HUES48 (cell line): Measurements from ENCODE around the gene MAPKAP1.
A peak's percentile ranks its signal among the peaks of the same experiment; 100 is the strongest.

Experiments used
- H3K27ac ChIP-seq: one replicate; pipeline ENCODE4 v1.7.0; 2013; ENCODE audit warnings: low read depth, low read length, inconsistent platforms
- H3K27me3 ChIP-seq: 2 replicates; pipeline ENCODE4 v1.6.1; 2013; ENCODE audit warnings: mild to moderate bottlenecking, low read length; ENCODE audit not compliant: control insufficient read depth, insufficient read depth
- H3K36me3 ChIP-seq: 2 replicates; pipeline ENCODE4 v1.6.1; 2013; ENCODE audit warnings: low read length; ENCODE audit not compliant: control insufficient read depth, insufficient read depth
- H3K4me1 ChIP-seq: 2 replicates; pipeline ENCODE4 v1.6.1; 2013; ENCODE audit warnings: mild to moderate bottlenecking, low read length; ENCODE audit not compliant: control insufficient read depth, insufficient read depth
- H3K4me3 ChIP-seq: 2 replicates; pipeline ENCODE4 v1.5.1; 2013; ENCODE audit warnings: mild to moderate bottlenecking, low read depth, low read length
- H3K9ac ChIP-seq: 2 replicates; pipeline ENCODE4 v1.6.1; 2013; ENCODE audit warnings: mild to moderate bottlenecking, low read depth, low read length, moderate library complexity
- H3K9me3 ChIP-seq: 2 replicates; pipeline ENCODE4 v1.6.1; 2013; ENCODE audit warnings: low read length; ENCODE audit not compliant: control insufficient read depth, insufficient read depth

The MAPKAP1 gene

DNA sequence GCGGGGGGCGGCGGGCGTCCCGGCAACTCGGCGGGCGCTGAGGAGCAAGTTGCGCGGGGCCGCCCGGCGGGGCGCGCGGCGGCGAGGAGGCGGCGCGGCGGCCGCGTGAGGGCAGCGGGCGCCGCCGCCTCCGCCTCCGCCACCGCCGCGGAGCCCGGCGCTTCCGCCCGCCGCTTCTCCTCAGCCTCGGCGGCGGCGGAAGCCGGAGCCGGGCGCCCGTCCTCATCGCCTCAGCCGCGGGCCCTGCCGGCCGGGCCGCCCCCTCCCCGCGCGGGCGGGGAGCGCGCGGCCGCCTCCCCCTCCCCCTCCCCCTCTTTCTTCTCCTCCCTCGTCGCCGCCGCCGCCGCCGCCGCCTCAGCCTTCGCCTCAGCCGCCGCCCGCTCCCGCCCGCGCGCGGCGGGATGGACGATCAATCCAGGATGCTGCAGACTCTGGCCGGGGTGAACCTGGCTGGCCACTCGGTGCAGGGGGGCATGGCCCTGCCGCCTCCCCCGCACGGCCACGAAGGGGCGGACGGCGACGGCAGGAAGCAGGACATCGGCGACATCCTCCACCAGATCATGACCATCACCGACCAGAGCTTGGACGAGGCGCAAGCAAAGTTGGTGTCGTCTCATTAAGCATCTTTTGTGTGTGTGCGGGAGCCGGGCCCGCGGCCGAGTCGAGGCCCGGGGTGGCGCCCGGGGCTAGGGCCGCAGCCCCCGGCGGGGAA lies 40.2 kb upstream of the MAPKAP1 start, which contains the start of gene PBX3:
Gene PBX3 (plus strand): TSS at position 321 of the 712 bp plus-strand sequence.
- Histone ChIP-seq H3K27ac (peak within 1 kb of the TSS; percentile 94), H3K9me3 (no peaks in the 10 kb centered on the region), H3K27me3 (no peaks in the 10 kb centered on the region), H3K36me3 (peaks cover 17% of the 10 kb centered on the region), H3K9ac (peak within 1 kb of the TSS; percentile 65), H3K4me3 (peak within 1 kb of the TSS; percentile 82), H3K4me1 (peaks cover 44% of the 10 kb centered on the region)

GRCh38 chr9:125746774-125747052 lies 39.7 kb upstream of the MAPKAP1 start:
- H3K9ac ChIP-seq = no peak overlapping the region
- peak overlapping the region; percentile 94 for H3K27ac ChIP-seq
- H3K4me3 ChIP-seq = peak overlapping the region; percentile 57; the same call in 1 of the 2 replicates

DNA sequence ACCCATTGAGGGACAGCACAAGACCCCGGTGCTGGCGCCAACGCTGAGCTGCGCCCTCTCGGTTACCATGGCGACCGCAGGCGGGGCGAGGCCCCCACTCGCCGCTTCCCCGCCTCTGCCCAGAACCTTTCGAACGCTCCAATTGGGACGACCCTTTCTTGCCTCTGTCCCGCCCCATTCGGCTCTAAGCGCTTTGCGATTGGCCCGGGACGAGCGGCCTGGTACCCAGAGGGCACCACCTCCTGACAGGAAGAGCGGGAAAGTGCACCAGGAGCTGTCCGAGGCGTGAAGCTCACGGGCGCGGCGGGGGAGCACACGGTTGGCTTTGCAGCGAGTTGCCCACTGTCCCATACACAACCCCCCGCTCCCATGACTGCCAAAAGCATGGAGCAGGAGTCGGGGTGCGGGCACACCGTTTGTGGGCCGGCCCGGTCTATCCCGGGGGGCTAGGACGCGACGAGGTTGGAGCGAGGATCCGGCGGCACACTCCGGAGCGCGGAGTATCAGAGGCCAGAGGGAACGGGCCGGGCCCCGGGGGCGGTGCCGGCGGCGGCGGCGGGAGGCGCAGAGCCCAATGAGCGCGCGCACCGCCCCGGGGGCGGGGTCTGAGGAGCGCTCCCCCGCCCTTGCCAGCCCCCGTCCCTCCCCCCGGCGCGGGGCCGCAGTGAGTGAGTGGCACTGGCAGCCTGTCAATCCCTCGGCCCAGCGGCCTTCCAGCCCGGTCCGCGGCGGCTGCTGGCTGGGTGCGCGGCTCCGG lies 39.2 kb upstream of the MAPKAP1 start:
- peak overlapping the region; percentile 58; the same call in 1 of the 2 replicates for H3K9ac ChIP-seq
- no peaks in the 10 kb centered on the region for H3K27me3 ChIP-seq
- peak overlapping the region; percentile 57 for H3K4me3 ChIP-seq
- peaks cover 34% of the 10 kb centered on the region for H3K4me1 ChIP-seq
- no peaks in the 10 kb centered on the region for H3K9me3 ChIP-seq
- peak overlapping the region; percentile 94 for H3K27ac ChIP-seq
- H3K36me3 ChIP-seq = peaks cover 13% of the 10 kb centered on the region

More at GRCh38 chr9:125746774-125747052, 39.7 kb upstream of the MAPKAP1 start:
- Histone ChIP-seq H3K4me1 (peaks cover 39% of the 10 kb centered on the region), H3K9me3 (no peaks in the 10 kb centered on the region), H3K27me3 (no peaks in the 10 kb centered on the region), H3K36me3 (peaks cover 17% of the 10 kb centered on the region)

DNA sequence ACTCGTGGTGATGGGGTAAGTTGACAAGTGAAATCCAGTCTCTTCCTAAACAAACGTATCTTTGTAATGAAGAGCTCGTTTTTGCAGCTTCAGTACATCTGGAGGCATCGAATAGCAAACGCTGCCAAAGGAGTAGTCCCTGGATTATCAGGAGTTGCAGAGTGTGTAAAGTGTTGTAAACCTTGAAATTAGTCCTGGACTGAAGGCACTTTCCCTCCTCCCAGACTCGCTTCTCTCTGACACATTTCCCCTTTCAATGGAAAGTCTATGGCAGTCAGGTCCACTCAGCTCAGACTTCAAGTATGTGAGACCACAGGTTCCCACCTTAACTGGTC lies 38.6 kb upstream of the MAPKAP1 start:
- Histone ChIP-seq H3K9ac (no peak overlapping the region), H3K9me3 (no peaks in the 10 kb centered on the region), H3K36me3 (peaks cover 11% of the 10 kb centered on the region; the same call in 1 of the 2 replicates), H3K27ac (no peak overlapping the region), H3K27me3 (no peaks in the 10 kb centered on the region), H3K4me3 (peak overlapping the region; percentile 47), H3K4me1 (peaks cover 29% of the 10 kb centered on the region)

DNA sequence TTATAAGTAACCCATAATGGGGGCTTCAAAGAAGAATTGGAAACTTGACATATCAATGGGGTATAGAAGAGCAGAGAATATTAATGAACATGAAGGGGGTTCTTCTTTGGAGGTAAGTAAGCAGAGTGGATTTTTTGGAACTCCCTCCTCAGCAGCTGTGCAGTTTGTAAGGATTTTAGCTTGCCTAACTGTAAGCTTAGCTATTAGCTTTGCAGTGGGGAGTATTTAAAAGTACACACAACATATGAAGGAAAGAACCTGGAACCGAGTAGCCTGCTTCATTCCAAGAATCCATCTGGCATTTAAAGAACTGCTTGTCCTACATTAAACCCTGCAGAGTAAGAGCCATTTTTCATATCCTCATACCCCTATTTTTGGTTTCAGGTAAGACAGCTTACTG lies 38.0 kb upstream of the MAPKAP1 start:
- Histone ChIP-seq H3K36me3 (peaks cover 11% of the 10 kb centered on the region; the same call in 1 of the 2 replicates), H3K9me3 (no peaks in the 10 kb centered on the region), H3K27me3 (no peaks in the 10 kb centered on the region), H3K4me1 (peaks cover 22% of the 10 kb centered on the region), H3K9ac (no peak overlapping the region), H3K27ac (no peak overlapping the region), H3K4me3 (no peak overlapping the region; the same call in 1 of the 2 replicates)

DNA sequence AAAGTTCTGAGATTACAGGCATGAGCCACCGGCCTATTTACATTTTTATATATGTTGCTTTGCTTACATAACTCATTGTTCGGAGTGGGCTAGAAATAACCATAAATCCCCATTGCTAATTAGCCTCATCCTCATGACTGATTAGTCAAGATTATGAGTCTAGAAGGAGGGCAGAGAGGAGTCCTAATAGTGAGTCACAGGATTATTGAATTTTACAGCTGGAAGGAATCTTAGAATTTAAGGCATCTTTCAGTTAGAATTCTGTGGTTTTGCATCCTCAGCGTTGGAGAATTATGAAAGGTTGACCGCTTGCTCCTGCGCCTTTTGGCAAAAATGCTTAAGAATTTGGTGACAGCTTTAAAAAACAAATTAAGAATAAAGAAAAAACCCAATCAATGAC lies 37.6 kb upstream of the MAPKAP1 start:
- Histone ChIP-seq H3K9me3 (no peaks in the 10 kb centered on the region), H3K4me3 (no peak overlapping the region), H3K27me3 (no peaks in the 10 kb centered on the region), H3K9ac (no peak overlapping the region), H3K36me3 (peaks cover 7% of the 10 kb centered on the region; the same call in 1 of the 2 replicates), H3K4me1 (peaks cover 18% of the 10 kb centered on the region), H3K27ac (no peak overlapping the region)

DNA sequence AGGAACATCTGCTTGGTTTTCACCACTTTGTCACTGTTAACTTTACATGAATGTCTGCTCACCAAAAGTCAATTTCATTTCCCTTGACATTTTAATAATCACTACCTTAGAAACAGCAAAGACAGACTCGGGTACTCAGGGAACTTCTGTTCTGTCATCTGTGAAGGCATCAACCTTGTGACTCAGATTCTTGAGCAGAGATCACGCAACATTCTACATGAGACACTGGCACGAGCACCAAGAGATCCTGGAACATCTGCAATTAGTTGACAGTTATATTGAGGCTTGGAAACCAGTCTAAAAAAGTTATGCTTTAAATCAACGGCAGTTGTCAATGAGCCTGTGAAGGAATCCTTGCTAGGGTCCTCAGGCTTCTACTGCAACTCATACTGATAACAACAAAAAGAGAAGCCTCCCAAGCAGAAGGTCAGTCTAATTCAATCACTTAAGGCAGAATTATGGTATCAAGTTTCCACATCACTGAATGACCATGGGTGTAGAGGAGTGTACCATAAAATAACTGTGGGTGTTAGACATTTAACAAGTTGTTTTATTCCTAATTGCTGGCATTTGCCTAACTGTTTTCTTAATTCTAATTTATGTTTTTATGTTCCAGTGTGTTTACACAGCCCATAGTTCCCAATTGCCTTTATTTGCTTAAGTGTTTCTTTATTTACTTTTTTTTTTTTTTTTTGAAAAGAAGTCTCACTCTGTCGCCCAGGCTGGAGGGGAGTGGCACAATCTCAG lies 36.8 kb upstream of the MAPKAP1 start:
- Histone ChIP-seq H3K27me3 (no peaks in the 10 kb centered on the region), H3K4me1 (peaks cover 11% of the 10 kb centered on the region), H3K9me3 (no peaks in the 10 kb centered on the region), H3K36me3 (peaks cover under 1% of the 10 kb centered on the region; the same call in 1 of the 2 replicates), H3K9ac (no peak overlapping the region), H3K4me3 (no peak overlapping the region), H3K27ac (no peak overlapping the region)

GRCh38 chr9:125742657-125743056 lies 35.6 kb upstream of the MAPKAP1 start:
- H3K9me3 ChIP-seq = no peaks in the 10 kb centered on the region
- peaks cover 10% of the 10 kb centered on the region for H3K4me1 ChIP-seq
- H3K27me3 ChIP-seq = no peaks in the 10 kb centered on the region
- no peak overlapping the region for H3K4me3 ChIP-seq
- no peaks in the 10 kb centered on the region for H3K36me3 ChIP-seq
- H3K27ac ChIP-seq = no peak overlapping the region
- no peak overlapping the region for H3K9ac ChIP-seq

GRCh38 chr9:125739436-125739835 lies 32.4 kb upstream of the MAPKAP1 start:
- no peaks in the 10 kb centered on the region for H3K4me1 ChIP-seq
- no peaks in the 10 kb centered on the region for H3K36me3 ChIP-seq
- no peaks in the 10 kb centered on the region for H3K9me3 ChIP-seq
- H3K27ac ChIP-seq = no peak overlapping the region
- no peak overlapping the region for H3K4me3 ChIP-seq
- H3K27me3 ChIP-seq = no peaks in the 10 kb centered on the region
- no peak overlapping the region for H3K9ac ChIP-seq

DNA sequence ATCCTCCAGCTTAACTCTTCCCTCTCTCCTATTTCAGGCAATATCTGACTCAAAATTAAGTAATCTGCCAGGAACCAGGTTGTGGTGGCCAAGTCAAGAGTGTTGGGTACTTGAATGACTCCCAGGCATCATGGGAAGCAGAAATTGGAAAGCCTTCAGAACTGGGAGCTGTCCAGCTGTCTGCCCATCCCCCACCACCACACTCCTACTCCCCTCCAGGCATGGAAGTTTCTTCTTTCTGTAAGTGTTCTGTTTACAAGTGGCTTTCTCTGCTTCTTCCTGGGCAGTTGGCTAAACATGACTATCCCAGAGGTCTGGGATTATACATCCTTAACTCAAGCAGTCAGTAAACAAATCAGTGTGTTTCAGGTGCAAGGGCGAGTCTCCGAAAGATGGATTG lies 25.6 kb upstream of the MAPKAP1 start:
- Histone ChIP-seq H3K9ac (no peak overlapping the region), H3K36me3 (no peaks in the 10 kb centered on the region), H3K27me3 (no peaks in the 10 kb centered on the region), H3K27ac (no peak overlapping the region), H3K9me3 (no peaks in the 10 kb centered on the region), H3K4me1 (peaks cover 7% of the 10 kb centered on the region), H3K4me3 (no peak overlapping the region)

- peaks cover 10% of the 10 kb centered on the region for H3K4me1 ChIP-seq
- no peaks in the 10 kb centered on the region for H3K36me3 ChIP-seq
- no peak overlapping the region for H3K9ac ChIP-seq
- H3K27ac ChIP-seq = no peak overlapping the region
- no peaks in the 10 kb centered on the region for H3K9me3 ChIP-seq
- no peaks in the 10 kb centered on the region for H3K27me3 ChIP-seq
- H3K4me3 ChIP-seq = no peak overlapping the region
Measured at GRCh38 chr9:125730168-125730567, 23.2 kb upstream of the MAPKAP1 start.
